ENCODE measurements around the gene ZNF735. TPM values are rescaled to one million over a fixed set of nuclear protein-coding genes. Genes with fewer than 3 reads are reported as not detected.
"Not testable (repeated sequence)": the region's sequence is repeated elsewhere in the genome, so short reads cannot be mapped to it uniquely, and the experiment has no call there.

ZNF735 gene
- total RNA-seq: not detected

- ATAC-seq (ENCODE audit: insufficient number of reproducible peaks, low FRiP score, low read depth) (no peak), DNase-seq (ENCODE audit: low spot score) (no peak)
- no peaks in the 10 kb centered on the region for H3K27me3 ChIP-seq (replicated peaks; ENCODE audit: insufficient read depth)
- H3K36me3 ChIP-seq: no peaks in the 10 kb centered on the region
- H3K4me1 ChIP-seq (ENCODE audit: control insufficient read depth in 1 of 2, low read depth in 2 of 2): no peaks in the 10 kb centered on the region
- H3K27ac ChIP-seq: no peak within 1 kb of the TSS
- no peaks in the 10 kb centered on the region for H3K9me3 ChIP-seq
- no peak within 1 kb of the TSS for H3K4me3 ChIP-seq
- TF ChIP-seq, protein P1, sequence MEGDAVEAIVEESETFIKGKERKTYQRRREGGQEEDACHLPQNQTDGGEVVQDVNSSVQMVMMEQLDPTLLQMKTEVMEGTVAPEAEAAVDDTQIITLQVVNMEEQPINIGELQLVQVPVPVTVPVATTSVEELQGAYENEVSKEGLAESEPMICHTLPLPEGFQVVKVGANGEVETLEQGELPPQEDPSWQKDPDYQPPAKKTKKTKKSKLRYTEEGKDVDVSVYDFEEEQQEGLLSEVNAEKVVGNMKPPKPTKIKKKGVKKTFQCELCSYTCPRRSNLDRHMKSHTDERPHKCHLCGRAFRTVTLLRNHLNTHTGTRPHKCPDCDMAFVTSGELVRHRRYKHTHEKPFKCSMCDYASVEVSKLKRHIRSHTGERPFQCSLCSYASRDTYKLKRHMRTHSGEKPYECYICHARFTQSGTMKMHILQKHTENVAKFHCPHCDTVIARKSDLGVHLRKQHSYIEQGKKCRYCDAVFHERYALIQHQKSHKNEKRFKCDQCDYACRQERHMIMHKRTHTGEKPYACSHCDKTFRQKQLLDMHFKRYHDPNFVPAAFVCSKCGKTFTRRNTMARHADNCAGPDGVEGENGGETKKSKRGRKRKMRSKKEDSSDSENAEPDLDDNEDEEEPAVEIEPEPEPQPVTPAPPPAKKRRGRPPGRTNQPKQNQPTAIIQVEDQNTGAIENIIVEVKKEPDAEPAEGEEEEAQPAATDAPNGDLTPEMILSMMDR (IDR thresholded peaks at IDR 0.05): no peak
These were observed at the start of gene ZNF735 for GRCh38 chr7:64206903-64207302. Gene ZNF735 (plus strand): TSS chr7:64207203. CDS start chr7:64207203, 0 bp downstream.

- not testable (repeated sequence) for H3K27me3 ChIP-seq (replicated peaks; ENCODE audit: insufficient read depth); H3K27ac ChIP-seq; H3K4me3 ChIP-seq; H3K9me3 ChIP-seq; ATAC-seq (ENCODE audit: insufficient number of reproducible peaks, low FRiP score, low read depth); DNase-seq (ENCODE audit: low spot score); H3K36me3 ChIP-seq; H3K4me1 ChIP-seq (ENCODE audit: control insufficient read depth in 1 of 2, low read depth in 2 of 2)
These were observed 36.0 kb upstream of the ZNF735 start for GRCh38 chr7:64170974-64171373.

DNA sequence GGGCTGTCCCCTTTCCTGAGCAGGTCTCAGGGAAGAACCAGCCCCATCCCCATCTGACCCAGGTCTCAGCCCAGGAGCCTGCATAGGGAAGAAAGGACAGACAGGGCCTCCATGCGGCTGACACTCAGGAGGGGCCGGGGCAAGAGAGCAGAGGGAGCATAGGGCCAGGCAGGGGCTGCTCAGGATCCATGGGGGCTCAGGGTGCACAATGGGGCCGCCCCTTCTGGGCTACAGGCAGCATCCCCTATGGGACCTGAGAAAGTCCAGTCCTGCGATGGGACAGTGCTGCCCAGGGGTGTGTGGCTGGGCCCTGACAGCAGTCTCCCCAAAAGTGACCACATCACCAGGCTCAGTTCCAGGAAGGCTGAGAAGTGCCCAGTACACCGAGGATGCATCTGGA lies 32.7 kb upstream of the ZNF735 start:
- no peak overlapping the region for H3K27ac ChIP-seq
- ATAC-seq (ENCODE audit: insufficient number of reproducible peaks, low FRiP score, low read depth) (no peak), DNase-seq (ENCODE audit: low spot score) (no peak)
- no peaks in the 10 kb centered on the region for H3K4me1 ChIP-seq (ENCODE audit: control insufficient read depth in 1 of 2, low read depth in 2 of 2)
- no peak overlapping the region for H3K4me3 ChIP-seq
- TF ChIP-seq, protein P1 (IDR thresholded peaks at IDR 0.05): no peak
- H3K36me3 ChIP-seq: no peaks in the 10 kb centered on the region
- H3K9me3 ChIP-seq: no peaks in the 10 kb centered on the region
- H3K27me3 ChIP-seq (replicated peaks; ENCODE audit: insufficient read depth): no peaks in the 10 kb centered on the region

- TF ChIP-seq, protein P1 (IDR thresholded peaks at IDR 0.05): no peak
- no peaks in the 10 kb centered on the region for H3K9me3 ChIP-seq
- no peak overlapping the region for H3K4me3 ChIP-seq
- H3K27me3 ChIP-seq (replicated peaks; ENCODE audit: insufficient read depth): no peaks in the 10 kb centered on the region
- no peaks in the 10 kb centered on the region for H3K4me1 ChIP-seq (ENCODE audit: control insufficient read depth in 1 of 2, low read depth in 2 of 2)
- H3K36me3 ChIP-seq: no peaks in the 10 kb centered on the region
- DNase-seq (ENCODE audit: low spot score): no peak
- no peak for ATAC-seq (ENCODE audit: insufficient number of reproducible peaks, low FRiP score, low read depth)
- no peak overlapping the region for H3K27ac ChIP-seq
These were observed 32.1 kb upstream of the ZNF735 start for GRCh38 chr7:64174941-64175340.

- Histone ChIP-seq H3K9me3 (no peaks in the 10 kb centered on the region), H3K27me3 (replicated peaks; ENCODE audit: insufficient read depth) (no peaks in the 10 kb centered on the region), H3K36me3 (no peaks in the 10 kb centered on the region), H3K27ac (no peak overlapping the region), H3K4me1 (ENCODE audit: control insufficient read depth in 1 of 2, low read depth in 2 of 2) (no peaks in the 10 kb centered on the region), H3K4me3 (no peak overlapping the region)
- ATAC-seq (ENCODE audit: insufficient number of reproducible peaks, low FRiP score, low read depth): no peak
- DNase-seq (ENCODE audit: low spot score): no peak
- TF ChIP-seq, protein P1 (IDR thresholded peaks at IDR 0.05): peak; percentile 11
These were observed 26.0 kb upstream of the ZNF735 start for GRCh38 chr7:64180989-64181388.

DNA sequence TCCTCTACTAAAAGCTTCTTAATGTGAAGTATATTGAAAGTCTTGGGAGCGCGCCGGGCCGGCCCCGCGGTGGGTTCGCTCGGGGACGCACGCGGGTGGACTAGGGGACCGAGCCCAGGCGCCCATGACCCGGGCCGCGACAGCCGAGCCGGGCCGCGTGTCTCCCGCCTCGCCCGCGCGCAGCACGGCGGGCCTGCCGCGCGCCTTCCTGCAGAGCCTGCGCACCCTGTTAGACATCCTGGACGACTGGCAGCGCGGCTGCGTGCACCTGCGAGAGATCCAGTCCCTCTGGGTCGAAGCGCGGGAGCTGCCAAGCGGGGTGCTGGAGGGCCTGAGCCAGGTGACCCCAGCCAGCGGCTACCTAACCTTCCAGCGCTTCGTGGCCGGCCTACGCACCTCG lies 25.4 kb upstream of the ZNF735 start:
- no peak overlapping the region for H3K27ac ChIP-seq
- no peak for DNase-seq (ENCODE audit: low spot score)
- H3K4me1 ChIP-seq (ENCODE audit: control insufficient read depth in 1 of 2, low read depth in 2 of 2): no peaks in the 10 kb centered on the region
- no peaks in the 10 kb centered on the region for H3K9me3 ChIP-seq
- no peak overlapping the region for H3K4me3 ChIP-seq
- no peaks in the 10 kb centered on the region for H3K36me3 ChIP-seq
- TF ChIP-seq, protein P1 (IDR thresholded peaks at IDR 0.05): no peak
- no peak for ATAC-seq (ENCODE audit: insufficient number of reproducible peaks, low FRiP score, low read depth)
- H3K27me3 ChIP-seq (replicated peaks; ENCODE audit: insufficient read depth): no peaks in the 10 kb centered on the region
